ENCODE data around the gene TCFL5.

GRCh38 chr20:62820208-62820961 is 41.2 kb downstream of the TCFL5 start:
- TF ChIP-seq EZH2 (IDR thresholded peaks at IDR 0.05; ENCODE audit: insufficient read depth, poor library complexity, severe bottlenecking) = no peak
- no peak for TF ChIP-seq EZH2phosphoT487 (IDR thresholded peaks at IDR 0.05; ENCODE audit: insufficient read depth, low read depth)

All from GM23248 (cell line).